Measurements from ENCODE around the gene RIMBP2. TPM values are rescaled to one million over a fixed set of nuclear protein-coding genes. Genes with fewer than 3 reads are reported as not detected.
"Not testable (repeated sequence)": the region's sequence is repeated elsewhere in the genome, so short reads cannot be mapped to it uniquely, and the experiment has no call there.

The RIMBP2 gene
- polyA plus RNA-seq, 4 donors, result 11.6 to 17.8 (median 15.1) TPM

DNA sequence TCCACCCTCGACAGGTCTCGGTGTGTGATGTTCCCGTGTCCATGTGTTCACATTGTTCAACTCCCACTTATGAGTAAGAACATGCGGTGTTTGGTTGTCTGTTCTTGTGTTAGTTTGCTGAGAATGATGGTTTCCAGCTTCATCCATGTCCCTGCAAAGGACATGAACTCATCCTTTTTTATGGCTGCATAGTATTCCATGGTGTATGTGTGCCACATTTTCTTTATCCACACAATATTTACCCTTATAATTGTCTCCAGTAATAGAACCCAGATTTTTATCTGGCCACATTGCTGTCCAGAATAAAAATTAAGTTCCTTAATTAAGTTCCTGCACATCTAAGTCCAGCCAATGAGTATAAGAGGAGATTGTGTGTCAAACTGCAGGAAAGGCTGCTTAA, 22.3 kb upstream of the RIMBP2 start:
- not testable (repeated sequence) for DNase-seq (ENCODE audit: low read depth in 4 of 4, low spot score in 3 of 4)

DNA sequence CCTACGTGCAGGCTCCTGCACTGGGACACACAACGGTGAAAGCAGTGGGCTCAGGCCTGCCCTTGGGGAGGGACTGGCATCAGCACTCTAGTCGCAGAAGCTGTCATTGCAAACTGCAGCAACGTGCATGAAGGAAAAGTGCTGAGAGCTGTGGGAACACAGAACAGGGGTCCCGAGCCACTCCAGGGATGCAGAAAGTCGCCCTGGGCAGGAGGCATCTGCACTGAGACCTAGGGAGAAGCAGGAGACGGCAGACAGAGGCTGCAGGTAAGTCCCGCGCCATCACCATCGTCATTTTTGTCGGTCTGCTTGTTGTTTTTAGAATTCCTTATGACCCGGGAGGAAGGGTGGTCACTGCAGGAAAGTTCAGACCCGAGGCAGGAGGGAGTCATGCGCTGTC, 21.6 kb upstream of the RIMBP2 start:
- no peak for DNase-seq (ENCODE audit: low read depth in 4 of 4, low spot score in 3 of 4)

DNA sequence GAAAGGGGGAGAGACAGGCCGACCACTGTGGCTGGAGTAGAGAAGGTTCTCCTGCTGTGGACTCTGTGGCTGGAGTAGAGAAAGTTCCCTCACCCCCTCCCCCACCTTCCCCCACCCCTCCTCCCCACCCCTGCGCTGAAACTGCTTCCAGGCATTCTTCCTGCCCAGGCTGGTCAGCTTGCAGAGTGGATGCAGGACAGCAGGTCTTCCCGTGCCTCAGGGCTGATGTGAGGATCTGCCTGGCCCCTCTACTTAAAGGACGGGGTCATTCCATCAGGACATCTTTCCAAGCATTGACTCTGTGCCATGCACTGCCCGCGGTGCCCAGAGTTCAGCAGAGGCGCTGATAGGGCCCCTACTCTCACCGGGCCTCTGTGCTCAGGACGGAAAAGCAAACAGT, 13.2 kb upstream of the RIMBP2 start:
- no peak for DNase-seq (ENCODE audit: low read depth in 4 of 4, low spot score in 3 of 4)

DNA sequence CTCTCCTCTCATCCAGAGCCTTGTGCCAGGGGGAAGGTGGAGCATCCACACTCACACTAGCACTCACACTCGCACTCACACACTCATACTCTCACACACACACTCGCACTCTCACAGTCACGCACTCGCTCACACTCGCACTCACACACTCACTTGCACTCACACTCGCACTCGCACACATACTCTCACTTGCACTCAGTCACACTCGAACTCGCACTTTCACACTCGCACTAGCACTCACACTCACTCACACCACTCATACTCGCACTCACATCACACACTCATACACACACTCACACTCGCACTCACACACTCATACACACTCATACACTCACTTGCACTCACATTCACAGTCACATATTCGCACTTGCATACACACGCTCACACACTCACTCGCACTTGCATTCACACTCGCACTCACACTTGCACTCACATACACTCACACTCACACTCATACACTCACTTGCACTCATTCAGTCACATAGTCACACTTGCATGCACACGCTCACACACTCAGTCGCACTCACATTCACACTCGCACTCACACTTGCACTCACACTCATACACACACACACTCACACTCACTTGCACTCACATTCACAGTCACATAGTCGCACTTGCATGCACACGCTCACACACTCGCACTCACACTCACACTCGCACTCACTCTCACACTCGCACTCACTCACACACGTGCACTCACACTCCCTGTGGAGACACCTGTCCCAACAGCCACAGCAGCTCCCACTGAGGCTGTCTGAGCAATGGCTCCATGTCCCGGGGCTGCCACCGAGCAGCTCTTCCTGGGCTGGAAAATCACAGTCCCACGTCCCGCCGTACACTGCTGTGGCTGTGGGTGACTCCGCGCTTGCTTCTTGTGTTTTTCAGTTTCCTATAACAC, 12.3 kb upstream of the RIMBP2 start:
- no peak for DNase-seq (ENCODE audit: low read depth in 4 of 4, low spot score in 3 of 4)

DNA sequence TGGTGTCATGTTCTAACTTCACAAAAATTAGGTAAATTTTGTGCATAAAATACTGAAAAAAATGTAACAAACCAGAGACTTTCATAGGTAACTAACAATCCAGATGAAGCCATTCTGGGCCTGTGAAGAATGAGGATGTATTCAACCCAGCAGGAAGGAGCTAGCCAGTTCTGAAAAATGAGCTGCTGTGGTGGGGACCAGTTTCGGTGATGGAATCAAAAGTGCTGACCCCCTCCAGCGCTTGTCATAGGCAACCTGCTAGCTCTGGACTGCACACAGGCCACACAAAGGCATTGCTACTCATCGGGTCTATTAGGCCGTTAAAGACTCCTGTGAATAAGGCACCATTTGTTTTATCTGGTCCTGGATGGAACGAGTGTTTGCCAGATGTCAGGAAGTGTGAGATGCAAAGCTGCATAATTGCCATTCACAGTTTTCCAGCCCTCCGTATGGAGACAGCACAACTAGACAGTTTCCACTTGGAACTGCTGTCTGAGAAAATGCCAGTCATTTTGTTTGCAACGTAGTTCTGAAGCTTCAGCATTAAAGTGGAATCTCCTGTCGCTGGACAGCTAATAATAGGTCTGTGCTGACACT, 3.3 kb upstream of the RIMBP2 start:
- DNase-seq (ENCODE audit: low read depth in 4 of 4, low spot score in 3 of 4), result no peak

DNA sequence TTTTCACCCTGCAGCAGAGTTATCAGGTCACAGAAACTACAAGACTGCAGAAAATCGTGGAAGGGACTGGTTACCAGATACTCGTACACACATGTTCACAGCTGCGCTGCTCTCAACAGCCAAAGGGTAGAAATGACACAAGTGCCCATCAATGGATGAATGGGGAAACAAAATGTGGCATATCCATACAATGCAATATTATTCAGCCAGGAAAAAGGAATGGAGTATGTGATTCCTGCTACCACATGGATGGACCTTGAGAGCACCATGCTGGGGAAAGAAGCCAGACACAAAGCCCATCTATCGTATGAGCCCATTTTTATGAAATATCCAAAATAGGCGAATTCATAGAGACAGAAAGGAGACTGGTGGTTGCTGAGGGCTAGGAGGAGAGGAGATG, 1.7 kb upstream of the RIMBP2 start:
- no peak for DNase-seq (ENCODE audit: low read depth in 4 of 4, low spot score in 3 of 4)

DNA sequence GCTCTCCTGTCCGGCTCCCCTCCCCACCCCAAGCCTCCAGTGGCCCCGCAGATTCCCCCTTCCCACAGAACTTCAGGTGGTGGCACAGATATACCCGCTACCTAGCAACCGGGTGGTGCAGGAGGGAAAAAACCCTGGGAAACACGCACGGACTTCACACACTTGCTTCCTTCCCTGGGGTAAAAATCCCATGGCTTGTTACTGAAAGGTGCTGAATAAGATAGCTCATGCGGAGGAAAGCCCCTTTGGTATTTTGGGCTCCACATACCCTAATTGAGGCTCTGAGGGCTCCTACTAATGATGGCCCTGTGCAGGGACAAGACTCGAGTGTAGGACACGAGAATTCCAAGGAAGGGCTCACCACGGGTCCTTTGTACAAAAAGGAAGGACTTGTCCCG, 869 bp upstream of the RIMBP2 start:
- DNase-seq (ENCODE audit: low read depth in 4 of 4, low spot score in 3 of 4), result no peak

DNA sequence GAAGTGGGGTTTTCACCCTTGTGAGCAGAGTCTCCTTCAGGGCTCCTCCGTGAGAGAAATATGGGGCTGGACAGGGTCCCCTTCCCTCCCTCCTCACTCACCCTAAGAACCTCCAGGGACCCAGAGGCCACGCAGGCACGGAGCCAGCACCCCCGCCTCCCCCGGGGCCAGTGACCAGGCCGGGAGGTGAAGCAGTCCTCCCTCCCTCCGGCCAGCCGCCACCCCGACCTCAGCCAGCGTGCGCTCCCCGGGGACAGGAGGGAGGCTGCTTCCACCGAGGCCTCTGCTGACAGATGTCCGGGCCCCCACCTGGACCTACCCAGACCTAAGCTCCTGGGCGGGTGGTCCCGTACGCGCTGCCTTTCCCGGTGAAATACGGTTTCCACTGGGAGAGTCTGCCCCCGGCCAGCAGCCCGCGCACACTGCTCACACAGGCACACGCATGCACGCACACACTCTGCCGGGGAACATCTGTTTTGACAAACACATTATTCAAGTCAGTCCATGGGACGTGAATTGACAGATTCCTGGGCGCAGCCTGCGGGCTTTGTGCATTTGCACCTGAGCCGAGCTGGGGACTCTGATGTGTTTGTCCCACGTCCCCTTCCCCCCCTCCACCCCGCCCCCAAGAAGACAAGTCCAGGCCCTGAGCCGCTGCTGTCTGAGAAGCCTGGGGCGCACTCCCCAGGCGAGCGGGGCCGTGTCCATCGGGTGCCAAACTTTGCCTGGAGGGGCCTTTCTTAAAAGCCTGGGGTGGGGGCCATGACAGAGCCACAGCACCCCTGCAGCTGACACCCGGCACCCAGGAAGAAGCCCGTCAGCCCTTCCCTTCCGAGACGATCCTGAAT, 725 bp downstream of the RIMBP2 start:
- no peak for DNase-seq (ENCODE audit: low read depth in 4 of 4, low spot score in 3 of 4)

DNA sequence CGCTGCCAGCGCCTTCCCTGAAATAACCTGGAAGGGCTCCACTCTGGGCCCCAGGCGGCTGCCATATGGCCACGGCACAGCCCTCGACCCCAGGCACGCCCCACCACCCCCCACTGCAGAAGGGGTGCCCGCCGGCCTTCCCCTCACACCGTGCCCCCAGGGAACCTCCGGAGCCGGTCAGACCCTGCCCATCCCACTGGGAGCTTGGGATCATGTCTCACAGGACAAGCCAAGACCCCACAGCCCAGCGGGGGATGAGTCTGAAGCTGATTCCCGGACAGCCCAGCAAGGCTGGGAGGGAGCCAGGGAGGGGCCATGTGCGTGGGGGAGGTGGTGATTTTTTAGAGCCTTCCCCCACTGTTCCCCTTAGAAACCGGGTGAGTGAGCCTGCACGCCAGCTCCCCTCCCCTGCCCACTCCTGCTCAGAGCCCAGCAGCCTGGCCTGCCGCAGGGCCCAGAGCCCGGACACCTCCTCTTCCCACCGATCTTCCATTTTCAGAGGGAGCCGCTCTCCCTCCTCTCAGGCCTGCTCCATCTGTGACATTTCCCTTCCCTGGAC, 1.4 kb downstream of the RIMBP2 start:
- no peak for DNase-seq (ENCODE audit: low read depth in 4 of 4, low spot score in 3 of 4)

DNA sequence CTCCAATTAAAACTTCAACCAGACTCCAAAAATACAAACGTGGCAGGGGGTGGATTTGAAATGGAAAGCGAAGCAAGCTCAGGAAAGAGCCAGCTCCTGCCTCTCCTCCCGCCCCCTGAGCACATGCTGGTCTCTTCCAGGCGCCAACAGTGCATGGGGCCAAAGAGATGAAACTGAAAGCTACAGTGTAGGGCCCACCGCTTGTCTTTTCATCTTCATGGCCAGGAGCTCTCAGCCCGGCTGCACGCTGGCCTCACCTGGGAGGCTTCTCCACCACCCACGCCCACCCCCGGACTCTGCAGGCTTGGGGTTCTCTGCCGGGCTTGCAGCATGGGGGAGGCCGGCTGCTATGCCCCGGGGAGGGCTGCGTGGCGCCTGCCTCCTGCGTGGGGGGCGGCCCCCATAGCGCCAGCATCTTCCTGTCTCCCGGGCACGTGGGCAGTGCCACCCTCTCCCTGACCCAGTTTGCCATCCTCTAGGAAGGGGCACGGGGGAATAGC, 2.0 kb downstream of the RIMBP2 start:
- DNase-seq (ENCODE audit: low read depth in 4 of 4, low spot score in 3 of 4), result no peak

DNA sequence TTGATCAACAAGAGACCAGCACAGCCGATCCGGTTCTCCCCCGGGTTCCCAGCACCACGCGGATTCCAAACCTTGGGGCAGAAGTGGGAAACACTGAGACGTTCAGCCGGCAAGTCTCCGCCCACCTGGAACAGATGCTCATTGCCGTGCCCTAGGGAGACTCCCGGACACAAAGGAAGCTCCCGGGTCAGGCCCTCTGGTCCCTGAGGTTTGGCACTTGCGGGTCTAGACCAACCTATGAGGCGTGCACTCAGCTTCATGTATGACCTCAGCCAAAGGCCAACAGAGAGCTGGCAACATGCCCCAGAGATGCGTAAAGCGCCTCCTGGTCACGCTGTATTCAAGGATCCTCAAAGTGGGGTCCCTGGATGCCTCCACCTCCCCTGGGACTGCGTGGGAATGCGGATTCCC, 2.5 kb downstream of the RIMBP2 start:
- no peak for DNase-seq (ENCODE audit: low read depth in 4 of 4, low spot score in 3 of 4)

DNA sequence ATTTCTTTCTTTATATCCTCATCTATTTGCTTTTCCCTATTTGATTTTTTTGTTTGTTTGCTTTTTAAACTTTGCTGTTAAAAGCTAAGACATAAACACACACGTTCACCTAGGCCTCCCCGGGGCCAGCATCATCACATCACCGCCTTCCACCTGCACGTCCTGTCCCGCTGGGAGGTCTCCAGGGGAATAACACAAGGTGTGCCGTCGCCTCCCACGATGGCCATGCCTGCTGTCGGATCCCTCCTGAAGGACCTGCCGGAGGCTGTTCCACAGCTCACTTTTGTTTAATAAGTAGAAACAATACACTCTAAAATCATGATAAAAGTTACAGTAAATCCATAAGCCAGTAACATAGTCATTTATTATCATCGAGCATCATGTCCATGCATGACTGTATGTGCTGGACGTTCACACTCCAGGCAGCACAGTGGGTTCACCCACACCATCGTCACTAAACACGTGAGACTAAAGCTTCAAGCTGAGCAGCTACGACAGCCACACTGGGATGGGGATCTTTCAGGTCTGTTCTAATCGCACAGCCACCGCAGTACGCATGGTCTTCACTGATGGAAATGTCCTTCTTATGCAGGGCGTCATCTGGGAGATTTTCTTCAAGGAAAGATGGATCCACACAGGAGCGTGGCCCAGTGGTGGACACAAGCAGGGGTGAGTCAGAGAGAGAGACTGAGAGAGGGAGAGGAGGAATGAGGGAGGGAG, 3.6 kb downstream of the RIMBP2 start:
- no peak for DNase-seq (ENCODE audit: low read depth in 4 of 4, low spot score in 3 of 4)

DNA sequence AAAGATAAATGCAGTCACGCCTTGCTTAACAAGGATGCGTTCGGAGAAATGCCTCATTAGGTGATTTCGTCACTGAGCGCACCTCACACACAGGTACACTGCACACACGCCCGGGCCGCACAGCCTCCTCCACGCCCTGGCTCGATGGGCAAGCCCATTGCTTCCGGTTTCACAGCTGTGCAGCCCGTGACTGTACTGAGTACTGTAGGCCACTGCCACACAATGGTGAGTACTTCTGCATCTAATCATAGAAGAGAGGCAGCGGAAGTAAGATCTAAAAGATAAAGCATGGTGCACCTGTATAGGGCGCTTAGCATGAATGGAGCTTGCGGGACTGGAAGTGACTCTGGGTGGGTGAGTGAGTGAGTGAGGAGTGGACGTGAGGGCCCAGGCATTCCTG, 4.3 kb downstream of the RIMBP2 start:
- DNase-seq (ENCODE audit: low read depth in 4 of 4, low spot score in 3 of 4), result no peak

DNA sequence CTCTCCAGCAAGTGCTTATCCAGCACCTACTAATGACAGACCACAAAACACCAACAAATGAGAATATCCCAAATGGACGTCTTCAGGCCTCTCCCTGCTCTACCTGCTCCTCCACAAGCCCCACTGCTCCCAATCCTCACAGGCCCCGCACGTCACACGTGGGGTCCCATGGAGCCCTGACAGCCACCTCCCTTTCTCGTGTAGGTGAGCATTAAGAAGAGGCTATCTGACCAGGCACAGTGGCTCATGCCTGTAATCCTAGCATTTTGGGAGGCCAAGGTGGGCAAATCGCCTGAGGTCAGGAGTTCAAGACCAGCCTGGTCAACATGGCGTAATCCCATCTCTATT, 5.4 kb downstream of the RIMBP2 start:
- DNase-seq (ENCODE audit: low read depth in 4 of 4, low spot score in 3 of 4), result no peak

DNA sequence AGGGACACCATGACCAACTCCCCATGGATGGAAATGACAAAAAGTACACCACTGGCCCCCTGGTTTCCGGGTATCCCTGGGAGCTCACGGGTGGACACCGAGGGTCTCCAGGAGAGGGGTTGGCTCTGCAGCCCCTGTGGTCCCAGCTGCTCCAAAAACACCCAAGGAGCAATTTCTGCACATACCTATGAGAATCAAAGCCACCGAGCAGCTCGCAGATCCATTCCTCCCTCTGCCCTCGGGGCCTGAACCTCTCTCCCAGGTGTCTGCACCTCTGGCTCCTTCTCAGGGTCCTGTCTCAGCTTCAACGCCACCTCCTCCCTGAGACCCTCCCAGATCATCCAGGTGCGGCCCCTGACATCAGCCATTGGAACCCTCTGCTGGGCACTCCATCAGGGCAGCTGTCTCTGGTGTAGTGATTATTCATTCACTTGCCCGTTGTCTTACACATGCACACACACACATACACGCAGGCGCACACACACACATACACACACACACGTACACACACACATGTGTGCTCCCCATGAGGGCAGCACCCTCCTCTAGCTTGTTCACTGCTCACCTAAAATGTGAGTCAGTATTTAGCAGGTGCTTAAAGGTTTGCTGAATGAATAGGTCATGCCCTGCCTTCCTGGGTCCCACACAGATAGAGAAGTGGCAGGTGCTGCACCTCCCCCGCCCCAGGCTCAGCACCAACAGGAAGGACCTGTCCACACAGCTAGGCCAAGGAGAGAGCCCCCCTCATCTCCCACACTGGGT, 5.9 kb downstream of the RIMBP2 start:
- DNase-seq (ENCODE audit: low read depth in 4 of 4, low spot score in 3 of 4), result no peak

DNA sequence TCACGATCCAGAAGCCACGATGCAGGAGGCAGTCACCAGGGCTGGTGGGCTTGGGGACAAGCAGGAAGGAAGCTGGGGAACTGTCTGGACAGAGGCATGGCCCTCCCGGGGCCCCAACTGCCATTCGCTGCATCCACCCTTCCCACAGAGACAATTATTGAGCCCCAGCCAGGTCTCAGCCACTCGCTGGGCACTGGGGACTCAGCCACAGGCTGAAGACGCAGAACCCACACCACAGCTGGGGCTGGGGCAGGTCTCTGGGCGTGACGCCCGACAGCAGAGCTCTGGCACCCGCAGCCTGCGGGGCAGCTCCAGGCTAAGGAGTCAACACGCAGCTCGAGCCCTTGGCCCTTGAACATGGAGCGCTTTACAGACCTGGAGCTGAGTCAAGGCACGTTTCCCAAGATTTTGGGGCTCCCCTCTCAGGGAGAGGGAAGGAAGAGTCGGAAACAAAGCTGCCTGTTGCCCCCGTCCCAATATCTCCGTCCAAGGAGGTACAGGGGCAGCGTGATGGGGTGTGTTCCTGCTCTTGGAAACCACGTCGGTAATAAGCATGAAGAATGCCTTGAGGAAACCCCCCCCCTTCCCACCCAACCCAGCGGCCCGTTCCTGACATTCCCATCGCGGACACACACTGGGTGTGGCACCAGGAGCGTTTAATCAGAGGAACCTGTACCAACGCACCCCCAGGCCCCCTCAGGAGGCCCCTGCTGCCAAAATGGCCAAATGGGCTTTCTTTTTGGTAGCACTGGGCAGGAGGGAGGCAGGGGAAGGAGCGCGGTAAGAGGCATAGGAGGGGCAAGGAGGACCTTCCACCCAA, 6.7 kb downstream of the RIMBP2 start:
- no peak for DNase-seq (ENCODE audit: low read depth in 4 of 4, low spot score in 3 of 4)

DNA sequence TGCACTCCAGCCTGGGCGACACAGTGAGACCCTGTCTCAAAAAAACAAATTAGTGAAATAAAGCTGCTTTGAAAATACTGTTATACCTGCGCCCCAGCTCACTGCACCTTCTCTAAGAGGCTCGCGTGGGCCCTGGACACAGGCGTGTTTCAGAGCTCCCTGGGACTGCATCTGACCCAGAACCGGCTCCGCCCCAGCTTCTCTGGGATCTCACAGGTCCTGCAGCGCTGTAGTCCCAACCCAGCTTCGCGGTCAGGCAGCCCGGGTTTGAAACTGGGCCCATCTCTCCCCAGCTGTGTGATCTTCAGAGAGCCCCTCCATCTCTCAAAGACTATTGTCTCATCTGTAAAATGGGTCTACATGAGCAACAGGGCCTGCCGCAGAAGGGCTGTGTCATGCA, 7.5 kb downstream of the RIMBP2 start:
- no peak for DNase-seq (ENCODE audit: low read depth in 4 of 4, low spot score in 3 of 4)

DNA sequence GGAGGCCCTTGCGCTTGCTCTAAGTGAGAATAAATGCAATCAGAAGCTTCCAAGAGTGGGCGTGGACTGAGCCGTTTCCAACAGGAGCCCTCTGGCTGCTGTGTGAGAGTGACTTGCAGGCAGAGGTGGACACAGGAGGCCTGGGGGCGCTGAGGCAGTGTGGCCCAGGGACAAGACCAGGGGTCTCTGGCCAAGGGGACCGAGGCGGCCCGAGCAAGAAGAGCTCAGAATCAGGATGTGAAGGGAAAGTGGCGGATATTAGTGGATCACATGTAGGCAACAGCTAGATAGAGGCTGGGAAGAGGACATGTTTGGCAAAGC, 8.6 kb downstream of the RIMBP2 start:
- no peak for DNase-seq (ENCODE audit: low read depth in 4 of 4, low spot score in 3 of 4)
